Brain pericyte (primary cell): Measurements from ENCODE around the gene KYNU.
"Not testable (repeated sequence)": the region's sequence is repeated elsewhere in the genome, so short reads cannot be mapped to it uniquely, and the experiment has no call there.

Source experiments
- DNase-seq: peaks from one replicate; pipeline ENCODE4 v3.0.0-alpha.2; 2012; ENCODE audit warnings: low read depth, low spot score

KYNU gene

GRCh38 chr2:142871396-142871795 is 6.1 kb upstream of the KYNU start:
- DNase-seq = no peak

GRCh38 chr2:142872882-142873724 is 4.4 kb upstream of the KYNU start:
- DNase-seq = peak; percentile 30

- DNase-seq = no peak
These were observed 3.6 kb upstream of the KYNU start for GRCh38 chr2:142873831-142874287.

DNA sequence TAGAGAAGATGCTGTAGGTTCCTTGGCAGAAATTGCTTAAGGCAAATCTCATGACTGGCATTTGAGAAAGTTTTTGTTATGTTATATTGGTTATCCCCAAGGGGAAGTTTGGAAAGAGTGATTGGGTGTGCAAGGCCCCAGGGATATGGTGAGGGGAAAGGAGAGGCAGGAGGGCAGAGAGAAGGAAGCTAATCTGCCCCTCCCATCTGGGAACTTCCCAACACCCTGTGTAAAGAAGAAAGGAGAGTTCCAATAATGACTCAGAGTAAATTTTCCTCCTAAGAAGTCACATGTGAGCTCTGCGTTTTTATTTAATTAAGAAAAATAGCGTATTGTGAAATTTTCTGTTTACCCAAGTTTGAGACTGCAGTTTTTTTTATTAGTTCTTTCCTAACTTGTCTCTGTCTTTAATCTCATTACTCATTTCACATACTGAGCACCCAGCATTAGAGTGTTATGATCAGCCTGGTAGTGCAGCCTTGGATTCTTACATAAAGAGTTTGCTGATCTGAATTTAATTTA is 3.1 kb upstream of the KYNU start:
- peak; percentile 54 for DNase-seq

GRCh38 chr2:142875010-142875409 is 2.5 kb upstream of the KYNU start:
- DNase-seq = no peak

- DNase-seq = no peak
These were observed 1.8 kb upstream of the KYNU start for GRCh38 chr2:142875652-142876051.

GRCh38 chr2:142876423-142876822 is 1.0 kb upstream of the KYNU start:
- DNase-seq = no peak

DNA sequence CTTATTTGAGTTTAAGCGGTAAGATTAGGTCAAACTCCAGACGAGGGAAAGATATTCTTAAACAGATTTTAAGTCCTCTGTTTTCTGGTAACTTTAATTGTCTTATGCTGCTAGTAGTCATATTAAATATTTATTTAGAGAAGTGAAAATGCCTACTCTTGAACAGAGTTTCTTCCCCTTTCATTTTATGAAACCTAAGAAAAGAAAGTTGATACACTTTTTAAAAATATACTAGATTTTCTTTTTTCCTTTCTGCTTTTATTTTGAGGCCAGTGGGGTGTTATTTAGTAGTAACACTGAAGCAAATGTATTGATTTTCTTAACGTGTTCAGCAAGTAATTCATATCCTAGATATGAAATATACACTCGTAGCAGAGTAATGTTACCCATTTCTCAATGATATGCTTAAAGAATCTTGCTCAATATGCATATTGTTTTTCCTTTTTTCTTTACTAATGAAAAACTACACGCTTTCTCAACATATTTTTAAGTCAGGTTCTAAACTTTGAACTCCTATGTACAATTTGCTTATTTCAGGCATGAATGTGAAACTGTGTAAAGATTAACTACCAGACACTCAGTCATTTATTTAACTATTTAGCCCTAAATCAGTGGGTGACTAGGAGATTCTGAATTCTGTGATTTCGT is 691 bp downstream of the KYNU start:
- no peak for DNase-seq

GRCh38 chr2:142879151-142879550 is 1.7 kb downstream of the KYNU start:
- no peak for DNase-seq

DNA sequence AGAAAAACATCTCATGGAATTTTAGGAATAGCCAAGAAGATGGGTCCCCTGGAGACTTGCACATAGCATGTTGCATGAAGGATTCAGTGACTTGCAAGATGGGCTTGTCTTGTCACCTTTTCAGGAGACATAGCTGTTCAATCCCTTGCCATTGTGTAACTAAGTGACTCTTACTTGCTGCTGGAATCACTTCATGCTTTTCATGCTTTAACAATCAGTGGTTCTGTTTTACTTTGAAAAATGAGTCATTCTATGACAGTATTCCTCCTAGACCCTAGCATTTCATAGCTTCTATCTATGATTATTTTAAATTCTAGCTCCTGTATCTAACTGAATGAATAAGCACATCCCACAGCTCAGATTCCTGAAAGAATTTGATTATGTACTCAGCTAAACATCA is 2.8 kb downstream of the KYNU start:
- no peak for DNase-seq

DNA sequence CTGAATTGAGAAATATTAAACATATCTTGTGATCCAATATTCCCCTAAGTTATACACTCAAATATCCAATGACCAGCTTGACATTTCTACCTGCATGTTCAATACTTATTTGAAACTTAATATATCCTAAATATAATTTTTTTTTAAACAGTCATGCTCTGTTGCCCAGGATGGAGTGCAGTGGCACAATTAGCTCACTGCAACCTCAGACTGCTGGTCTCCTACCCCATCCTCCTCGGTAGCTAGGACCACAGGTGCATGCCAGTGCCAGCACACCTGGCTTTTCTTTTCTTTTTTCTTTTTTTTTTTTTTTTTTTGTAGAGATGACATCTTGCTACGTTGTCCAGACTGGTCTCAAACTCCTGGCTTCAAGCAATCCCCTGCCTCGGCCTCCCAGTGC is 4.2 kb downstream of the KYNU start:
- DNase-seq = no peak

- not testable (repeated sequence) for DNase-seq
These were observed 5.0 kb downstream of the KYNU start for GRCh38 chr2:142882500-142882899.

DNA sequence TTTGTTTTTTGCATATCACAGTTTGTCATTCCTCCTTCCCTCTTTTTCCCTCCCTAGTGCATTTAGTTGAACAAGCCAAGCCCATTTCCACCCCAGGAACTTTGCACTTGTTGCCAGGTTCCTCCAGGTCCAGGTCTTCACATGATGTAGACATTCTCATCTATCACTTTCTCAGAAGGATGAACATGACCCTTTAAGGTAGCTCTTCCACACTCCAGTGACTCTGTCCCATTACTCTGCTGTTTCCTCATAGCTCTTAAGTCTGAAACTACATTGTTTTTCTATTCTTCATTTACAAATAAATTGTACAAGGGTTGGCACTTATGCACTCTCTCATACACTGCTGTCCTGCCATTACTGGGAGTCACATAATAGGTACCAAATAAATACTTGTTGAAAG is 6.1 kb downstream of the KYNU start:
- no peak for DNase-seq

- DNase-seq = no peak
These were observed 8.1 kb downstream of the KYNU start for GRCh38 chr2:142885543-142885942.

DNA sequence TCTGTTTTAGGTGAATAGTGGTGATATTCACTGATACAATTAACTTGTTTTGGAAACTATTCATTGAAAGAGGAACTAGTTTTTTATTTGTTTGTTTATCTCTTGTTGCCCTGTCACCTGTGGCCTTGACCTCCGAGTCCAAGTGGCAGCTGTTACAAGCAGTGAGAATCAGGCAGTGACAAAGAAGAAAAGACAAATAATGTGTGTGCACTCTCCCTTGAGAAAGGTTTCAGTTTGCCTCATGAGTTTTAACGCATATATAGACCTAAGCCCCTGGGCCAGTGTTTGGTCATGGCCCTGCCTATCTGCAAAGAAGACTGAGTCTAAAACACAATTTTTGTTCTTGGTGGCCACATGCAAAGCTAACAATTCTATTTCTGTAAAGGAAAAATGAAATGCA is 15.3 kb downstream of the KYNU start:
- no peak for DNase-seq

GRCh38 chr2:142893241-142893640 is 15.8 kb downstream of the KYNU start:
- no peak for DNase-seq

- no peak for DNase-seq
These were observed 20.3 kb downstream of the KYNU start for GRCh38 chr2:142897807-142898206.

- DNase-seq = not testable (repeated sequence)
These were observed 22.9 kb downstream of the KYNU start for GRCh38 chr2:142900327-142900726.

GRCh38 chr2:142901780-142902179 is 24.3 kb downstream of the KYNU start:
- no peak for DNase-seq

DNA sequence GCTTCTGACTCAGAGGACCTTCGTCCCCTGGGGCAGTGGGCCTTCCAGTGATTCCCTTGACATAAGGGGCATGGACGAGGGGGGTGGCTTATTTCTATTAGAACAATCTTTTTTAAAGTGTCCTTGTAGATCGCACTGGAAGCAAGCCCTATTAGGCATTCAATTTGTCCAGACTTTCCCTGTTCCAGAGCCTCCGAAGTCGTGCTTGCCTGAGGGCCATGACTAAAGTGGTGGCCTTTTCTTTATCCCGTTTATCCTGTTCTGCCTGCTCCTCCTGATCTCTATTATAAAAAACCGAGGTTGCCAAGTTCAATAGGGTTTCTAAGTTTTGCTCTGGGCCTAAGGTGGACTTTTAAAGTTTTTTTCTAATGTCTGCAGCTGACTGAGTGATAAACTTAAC is 26.3 kb downstream of the KYNU start:
- DNase-seq = not testable (repeated sequence)

- DNase-seq = no peak
These were observed 30.2 kb downstream of the KYNU start for GRCh38 chr2:142907653-142908052.

- DNase-seq = no peak
These were observed 37.2 kb downstream of the KYNU start for GRCh38 chr2:142914507-142915313.
